ENCODE results near the gene STK38. TPM values are rescaled to one million over a fixed set of nuclear protein-coding genes. Genes with fewer than 3 reads are reported as not detected.
A peak's percentile ranks its signal among the peaks of the same experiment; 100 is the strongest.

The STK38 gene
- total and polyA plus RNA-seq, 9 of the 15 experiments (the other 6 are each of a cell fraction or from before 2014, with no cell fraction given), result 5.7 to 28.7 (median 19.5) TPM

GRCh38 chr6:36492621-36493020 lies 54.7 kb downstream of the STK38 start (continued):
- TF ChIP-seq, protein P1, sequence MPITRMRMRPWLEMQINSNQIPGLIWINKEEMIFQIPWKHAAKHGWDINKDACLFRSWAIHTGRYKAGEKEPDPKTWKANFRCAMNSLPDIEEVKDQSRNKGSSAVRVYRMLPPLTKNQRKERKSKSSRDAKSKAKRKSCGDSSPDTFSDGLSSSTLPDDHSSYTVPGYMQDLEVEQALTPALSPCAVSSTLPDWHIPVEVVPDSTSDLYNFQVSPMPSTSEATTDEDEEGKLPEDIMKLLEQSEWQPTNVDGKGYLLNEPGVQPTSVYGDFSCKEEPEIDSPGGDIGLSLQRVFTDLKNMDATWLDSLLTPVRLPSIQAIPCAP (CRISPR knock-in tag; IDR thresholded peaks at IDR 0.05; ENCODE audit: borderline replicate concordance), result no peak
- TF ChIP-seq ZNF224 (CRISPR knock-in tag; IDR thresholded peaks at IDR 0.05) (no peak), ZNF707 (CRISPR knock-in tag; conservative IDR thresholded peaks at IDR 0.05) (no peak)

DNA sequence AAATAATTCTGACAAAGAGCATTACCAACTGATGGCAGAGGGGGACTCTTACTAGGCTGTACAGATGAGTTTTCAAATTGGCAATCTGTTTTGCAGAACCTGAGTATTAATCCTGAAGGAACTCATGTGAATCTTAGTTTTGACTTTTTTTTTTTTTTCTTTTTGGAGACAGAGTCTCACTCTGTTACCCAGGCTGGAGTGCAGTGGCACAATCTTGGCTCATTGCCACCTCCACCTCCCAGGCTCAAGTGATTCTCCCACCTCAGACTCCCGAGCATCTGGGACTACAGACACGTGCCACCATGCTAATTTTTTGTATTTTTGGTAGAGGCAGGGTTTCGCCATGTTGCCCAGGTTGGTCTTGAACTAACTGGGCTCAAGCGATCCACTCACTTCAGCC lies 55.2 kb downstream of the STK38 start:
- DNase-seq (ENCODE audit: extremely low read depth in 1 of 4, low spot score in 3 of 4), result no peak
- H3K4me1 ChIP-seq (replicated peaks in 1 of 2; ENCODE audit: control insufficient read depth in 2 of 2, insufficient read depth in 2 of 2, low read length in 2 of 2), result no peaks in the 10 kb centered on the region
- no peak overlapping the region for H3K4me2 ChIP-seq (ENCODE audit: insufficient read depth, low read length)
- no peaks in the 10 kb centered on the region for H3K79me2 ChIP-seq (ENCODE audit: control insufficient read depth, insufficient read depth, low read length)
- in situ Hi-C loops (cut with MboI) (no loop called here), intact Hi-C loops (cut with micrococcal nuclease) (no loop called here)
- H3K27me3 ChIP-seq (ENCODE audit: control insufficient read depth in 2 of 2, insufficient read depth in 2 of 2, low read length in 2 of 2), result no peaks in the 10 kb centered on the region
- no peak for ATAC-seq
- 79% methylated on average over 4 of the region's 4 CpGs for WGBS (ENCODE audit: insufficient coverage, low coverage, missing lambda C conversion rate)
- H2AFZ ChIP-seq (ENCODE audit: low read depth, low read length), result no peak overlapping the region
- no peak overlapping the region for H3K9ac ChIP-seq (ENCODE audit: insufficient read depth in 1 of 2, low read depth in 2 of 2, low read length in 2 of 2)
- H3K4me3 ChIP-seq, result no peak overlapping the region
- ChIA-PET POLR2A (interaction anchor here (0.6 to 1.5 kb wide), 5 partner anchors 10 to 219 kb away, joined by 3 to 5 read pairs (median 4); no protein-coding TSS in a partner anchor), CTCF (ENCODE audit: low intra/inter-chr PET ratio) (no interaction called here)
- H4K20me1 ChIP-seq (replicated peaks; ENCODE audit: control insufficient read depth, insufficient read depth, low read length), result no peaks in the 10 kb centered on the region
- H3K9me3 ChIP-seq (replicated peaks; ENCODE audit: control insufficient read depth, insufficient read depth, low read depth, low read length), result no peaks in the 10 kb centered on the region
- H3K36me3 ChIP-seq (ENCODE audit: control insufficient read depth, insufficient read depth, low read length), result peaks cover 72% of the 10 kb centered on the region
- peaks cover 2% of the 10 kb centered on the region for H3K9me1 ChIP-seq (ENCODE audit: control insufficient read depth, insufficient read depth, low read length)
- no peak for FAIRE-seq
- H3K27ac ChIP-seq (ENCODE audit: extremely low read depth, low read depth, low read length), result no peak overlapping the region
- BruUV-seq (replicated peaks), result no TSS peak
- TF ChIP-seq SFPQ (IDR thresholded peaks at IDR 0.05; ENCODE audit: low read depth, low read length), result no peak
- TF ChIP-seq GTF2B (IDR thresholded peaks at IDR 0.05; ENCODE audit: extremely low read depth, insufficient read length), result no peak
- no peak for TF ChIP-seq NCOR1 (IDR thresholded peaks at IDR 0.05)
- no peak for TF ChIP-seq MEF2D (tag; conservative IDR thresholded peaks at IDR 0.05; ENCODE audit: low read depth)
- TF ChIP-seq TARDBP (IDR thresholded peaks at IDR 0.05), result no peak
- 0 out of 2 replicates have a peak, but pooled peaks have one; percentile 24 for TF ChIP-seq POLR2G (IDR thresholded peaks at IDR 0.05; ENCODE audit: low read depth, low read length)
- TF ChIP-seq ZC3H8 (IDR thresholded peaks at IDR 0.05), result no peak
- TF ChIP-seq, protein P2, sequence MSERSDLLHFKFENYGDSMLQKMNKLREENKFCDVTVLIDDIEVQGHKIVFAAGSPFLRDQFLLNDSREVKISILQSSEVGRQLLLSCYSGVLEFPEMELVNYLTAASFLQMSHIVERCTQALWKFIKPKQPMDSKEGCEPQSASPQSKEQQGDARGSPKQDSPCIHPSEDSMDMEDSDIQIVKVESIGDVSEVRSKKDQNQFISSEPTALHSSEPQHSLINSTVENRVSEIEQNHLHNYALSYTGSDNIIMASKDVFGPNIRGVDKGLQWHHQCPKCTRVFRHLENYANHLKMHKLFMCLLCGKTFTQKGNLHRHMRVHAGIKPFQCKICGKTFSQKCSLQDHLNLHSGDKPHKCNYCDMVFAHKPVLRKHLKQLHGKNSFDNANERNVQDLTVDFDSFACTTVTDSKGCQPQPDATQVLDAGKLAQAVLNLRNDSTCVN (CRISPR knock-in tag; IDR thresholded peaks at IDR 0.05), result 0 out of 2 replicates have a peak, but pooled peaks have one; percentile 11
- no peak for TF ChIP-seq ZBTB33 (CRISPR knock-in tag; IDR thresholded peaks at IDR 0.05)
- no peak for TF ChIP-seq ZNF830 (CRISPR knock-in tag; IDR thresholded peaks at IDR 0.05)
- TF ChIP-seq NFIC (IDR thresholded peaks at IDR 0.05), result peak; percentile 78

Data from K562 (cell line).